ENCODE results near the gene CCDC33.

CCDC33 gene

GRCh38 chr15:74275957-74276356 lies 39.8 kb downstream of the CCDC33 start:
- DNase-seq (ENCODE audit: low read depth): no peak
- no peak for TF ChIP-seq CTCF (IDR thresholded peaks at IDR 0.05; ENCODE audit: control insufficient read depth, insufficient read depth, low read depth, low read length, missing control alignments)
- no peak overlapping the region for H3K4me3 ChIP-seq (ENCODE audit: control insufficient read depth, low read depth, low read length)

GRCh38 chr15:74276560-74276959 lies 40.4 kb downstream of the CCDC33 start:
- H3K4me3 ChIP-seq (ENCODE audit: control insufficient read depth, low read depth, low read length): no peak overlapping the region
- no peak for TF ChIP-seq CTCF (IDR thresholded peaks at IDR 0.05; ENCODE audit: control insufficient read depth, insufficient read depth, low read depth, low read length, missing control alignments)
- DNase-seq (ENCODE audit: low read depth): no peak

GRCh38 chr15:74277242-74277810 lies 41.2 kb downstream of the CCDC33 start:
- H3K4me3 ChIP-seq (ENCODE audit: control insufficient read depth, low read depth, low read length): no peak overlapping the region
- DNase-seq (ENCODE audit: low read depth): no peak
- no peak for TF ChIP-seq CTCF (IDR thresholded peaks at IDR 0.05; ENCODE audit: control insufficient read depth, insufficient read depth, low read depth, low read length, missing control alignments)

- DNase-seq (ENCODE audit: low read depth): no peak
- no peak for TF ChIP-seq CTCF (IDR thresholded peaks at IDR 0.05; ENCODE audit: control insufficient read depth, insufficient read depth, low read depth, low read length, missing control alignments)
- no peak overlapping the region for H3K4me3 ChIP-seq (ENCODE audit: control insufficient read depth, low read depth, low read length)
Observed at GRCh38 chr15:74278207-74278606, 42.1 kb downstream of the CCDC33 start.

- TF ChIP-seq CTCF (IDR thresholded peaks at IDR 0.05; ENCODE audit: control insufficient read depth, insufficient read depth, low read depth, low read length, missing control alignments): no peak
- no peak overlapping the region for H3K4me3 ChIP-seq (ENCODE audit: control insufficient read depth, low read depth, low read length)
- DNase-seq (ENCODE audit: low read depth): no peak
Observed at GRCh38 chr15:74281147-74282133, 45.3 kb downstream of the CCDC33 start.

- no peak for TF ChIP-seq CTCF (IDR thresholded peaks at IDR 0.05; ENCODE audit: control insufficient read depth, insufficient read depth, low read depth, low read length, missing control alignments)
- no peak overlapping the region for H3K4me3 ChIP-seq (ENCODE audit: control insufficient read depth, low read depth, low read length)
- no peak for DNase-seq (ENCODE audit: low read depth)
Observed at GRCh38 chr15:74283368-74283767, 47.2 kb downstream of the CCDC33 start.
